GM11168 (cell line): ENCODE data around the gene AHDC1.
"Not testable (repeated sequence)": the region's sequence is repeated elsewhere in the genome, so short reads cannot be mapped to it uniquely, and the experiment has no call there.

Experiments used
- in situ Hi-C: fragments of 300-500 bp; cut with MboI; formaldehyde crosslinking; loops from one replicate; pipeline ENCODE4 v1.12.0; 2022; ENCODE audit warnings: low sequenced_read_pairs; ENCODE audit not compliant: unreplicated experiment

The AHDC1 gene

GRCh38 chr1:27555700-27556424, 48.1 kb downstream of the AHDC1 start:
- in situ Hi-C loops: no loop called here

DNA sequence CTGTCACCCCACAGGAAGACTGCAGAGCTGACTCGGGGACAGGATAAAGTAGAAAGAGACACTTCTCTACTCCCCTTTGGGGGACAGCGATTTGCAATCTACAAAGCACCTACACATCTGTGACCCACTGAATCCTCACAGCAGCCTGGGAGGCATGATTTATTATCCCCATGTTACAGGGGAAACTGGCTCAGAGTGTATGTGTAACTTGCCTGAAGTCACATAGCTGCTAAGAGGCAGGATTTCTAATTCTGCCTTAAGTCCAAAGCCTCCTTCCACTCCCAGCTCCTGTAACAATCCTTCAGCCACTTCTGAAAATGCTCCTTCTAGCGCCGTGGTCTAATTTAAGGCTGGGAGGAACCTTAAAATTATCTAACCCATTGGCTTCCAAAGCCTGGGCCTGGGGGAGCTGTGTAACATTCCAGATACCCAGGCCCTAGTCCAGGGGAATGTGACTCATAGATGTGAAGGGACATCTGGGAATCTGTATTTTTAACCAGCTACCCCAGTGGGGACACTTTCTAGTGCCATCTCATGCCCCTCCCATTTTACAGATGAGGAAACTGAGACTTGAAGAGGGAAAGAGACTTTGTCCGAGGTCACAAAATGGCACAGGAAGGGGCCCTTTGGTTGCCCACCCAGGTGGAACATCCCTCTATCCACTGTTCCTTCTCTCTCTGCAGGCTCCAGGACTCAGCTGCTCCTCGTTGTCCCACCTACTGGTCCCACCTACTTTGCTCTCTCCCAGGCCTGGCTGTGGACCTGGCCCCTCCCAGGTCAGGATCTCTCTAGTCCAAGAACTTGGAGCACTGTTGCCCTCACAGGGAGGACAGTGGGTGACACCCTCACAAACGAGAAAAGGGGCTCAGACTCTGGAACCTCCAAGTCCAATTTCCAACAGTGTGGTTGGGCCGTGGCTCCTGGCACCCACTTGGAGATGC, 48.9 kb downstream of the AHDC1 start:
- in situ Hi-C loops: no loop called here

DNA sequence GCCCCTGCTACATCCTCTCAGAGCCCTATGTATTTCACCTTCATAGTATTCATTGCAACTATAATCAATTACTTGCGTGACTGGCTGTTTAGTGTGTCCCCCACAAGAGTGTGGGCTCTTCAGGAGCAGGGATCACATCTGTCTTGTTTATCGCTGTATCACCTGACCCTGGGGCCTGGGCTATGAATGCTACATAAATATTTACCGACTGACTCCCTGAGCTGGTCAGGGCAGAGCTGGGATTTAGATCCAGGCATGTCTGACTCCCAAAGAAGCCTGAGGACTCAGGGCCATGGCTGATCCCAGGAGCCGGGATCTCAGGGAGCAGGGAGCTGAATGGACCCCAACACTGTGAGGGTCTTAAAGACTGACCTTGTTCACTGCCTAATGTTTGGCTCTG, 49.7 kb downstream of the AHDC1 start:
- in situ Hi-C loops: no loop called here

GRCh38 chr1:27553823-27554222, 50.1 kb downstream of the AHDC1 start:
- in situ Hi-C loops: not testable (repeated sequence)

DNA sequence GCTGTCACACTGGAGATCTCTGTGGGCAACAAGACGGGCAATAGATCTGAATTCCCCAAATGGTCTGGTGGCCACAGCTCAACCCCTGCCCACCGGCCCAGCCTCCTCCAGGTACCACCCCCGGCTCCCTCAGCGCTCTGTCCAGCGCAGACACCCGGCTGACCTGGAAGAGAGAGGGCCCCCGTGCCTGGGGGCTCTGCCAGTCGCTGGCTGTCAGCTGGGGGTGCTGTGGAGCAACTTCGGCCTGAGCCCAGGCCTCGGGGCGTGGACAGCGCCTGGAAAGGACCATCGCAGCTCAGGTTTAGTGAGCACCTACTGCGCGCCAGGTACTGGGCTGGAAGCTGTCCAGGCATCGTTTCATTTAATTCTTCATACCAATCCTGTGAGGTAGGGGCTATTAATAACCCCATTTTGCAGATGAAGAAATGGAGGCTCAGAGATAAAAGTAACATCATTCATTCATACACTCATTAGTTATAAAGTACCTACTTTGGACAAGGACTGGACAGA, 51.0 kb downstream of the AHDC1 start:
- in situ Hi-C loops: no loop called here

DNA sequence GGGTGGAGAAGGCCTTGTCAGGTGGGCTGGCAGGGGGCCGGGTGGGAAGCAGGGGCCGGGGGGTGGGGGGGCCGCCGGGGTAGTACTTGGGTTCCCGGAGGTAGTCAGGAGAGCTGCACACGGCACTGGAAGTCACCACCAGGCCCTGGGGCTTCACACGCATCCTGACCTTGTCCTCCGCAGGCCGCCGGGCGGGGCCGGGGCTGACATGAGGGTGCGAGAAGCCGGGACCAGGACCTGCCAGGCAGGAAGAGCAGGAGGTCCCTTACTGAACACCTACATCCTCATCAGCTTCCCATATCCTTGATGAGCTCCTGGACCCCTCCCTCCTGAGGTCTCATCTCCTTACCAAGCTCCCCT, 52.0 kb downstream of the AHDC1 start:
- in situ Hi-C loops: no loop called here

GRCh38 chr1:27551170-27551952, 52.6 kb downstream of the AHDC1 start:
- in situ Hi-C loops: no loop called here

GRCh38 chr1:27550510-27551169, 53.3 kb downstream of the AHDC1 start:
- in situ Hi-C loops: no loop called here

DNA sequence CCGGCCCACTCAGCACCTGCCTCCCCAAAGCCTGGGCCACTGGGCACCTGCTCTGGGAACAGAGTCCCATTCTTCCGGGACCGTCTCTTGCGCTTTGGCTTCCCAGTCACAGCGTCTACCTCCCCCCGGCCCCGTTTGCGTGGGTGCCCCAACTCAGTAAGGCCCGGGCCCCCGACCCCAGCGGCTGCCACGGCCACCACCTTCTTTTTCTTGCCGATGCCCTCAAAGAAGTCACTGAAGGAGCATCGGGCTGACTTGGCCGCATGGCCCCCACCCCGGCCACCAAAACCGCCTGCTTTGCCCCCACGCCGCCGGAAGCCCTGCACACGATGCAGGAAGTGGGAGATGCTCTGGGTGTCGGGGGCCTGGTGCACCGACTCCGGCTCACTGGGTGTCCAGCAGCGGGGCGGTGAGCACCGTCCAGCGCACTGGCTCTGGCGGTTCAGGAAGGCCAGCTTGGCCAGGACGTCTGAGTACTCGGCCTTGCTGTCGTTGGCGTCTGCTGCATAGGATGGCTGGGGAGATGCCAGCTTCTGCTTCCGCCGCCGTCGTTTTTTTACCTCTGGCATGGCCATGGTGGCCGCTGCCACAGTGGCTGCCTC, 54.0 kb downstream of the AHDC1 start:
- in situ Hi-C loops: no loop called here

- in situ Hi-C loops: no loop called here
Measured at GRCh38 chr1:27548858-27549719, 54.9 kb downstream of the AHDC1 start.

DNA sequence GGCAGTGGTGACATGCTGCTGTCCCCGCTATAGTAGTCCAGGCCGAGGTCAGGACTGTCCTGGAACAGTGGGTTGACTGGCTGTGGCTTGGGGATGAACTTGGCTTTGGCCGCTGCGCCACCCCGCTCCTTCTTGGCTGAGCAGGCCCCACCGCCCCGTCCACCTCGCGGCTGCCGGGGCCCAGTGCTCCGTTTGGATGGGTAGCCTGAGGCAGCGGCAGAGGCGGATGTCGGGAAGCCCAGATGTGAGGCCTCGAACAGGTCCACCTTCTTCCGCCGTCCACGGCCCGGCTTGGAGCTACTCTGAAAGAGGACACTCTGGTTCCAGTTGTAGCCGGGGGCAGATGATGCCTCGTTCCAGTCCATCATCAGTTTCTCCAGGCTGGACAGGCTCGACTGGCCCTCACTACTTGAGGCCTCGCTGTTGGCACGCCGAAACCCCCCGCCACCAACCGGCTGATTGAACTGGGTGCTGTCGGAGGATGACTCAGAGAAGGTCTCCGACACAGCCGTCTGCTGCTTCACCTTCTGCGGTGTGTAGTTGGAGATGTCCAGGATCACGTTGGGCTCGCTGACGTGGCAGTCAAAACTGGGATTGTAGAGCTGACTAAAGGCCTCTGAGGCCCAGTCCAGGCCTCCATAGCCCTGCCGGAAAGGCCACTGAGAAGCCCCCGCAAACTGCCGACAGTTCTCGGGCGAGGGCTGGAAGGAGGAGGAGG, 55.6 kb downstream of the AHDC1 start:
- in situ Hi-C loops: no loop called here

GRCh38 chr1:27547220-27548116, 56.5 kb downstream of the AHDC1 start:
- in situ Hi-C loops: no loop called here

- in situ Hi-C loops: no loop called here
Measured at GRCh38 chr1:27545876-27546275, 58.1 kb downstream of the AHDC1 start.

GRCh38 chr1:27545271-27545670, 58.7 kb downstream of the AHDC1 start:
- in situ Hi-C loops: no loop called here

GRCh38 chr1:27544834-27545233, 59.1 kb downstream of the AHDC1 start:
- in situ Hi-C loops: no loop called here

DNA sequence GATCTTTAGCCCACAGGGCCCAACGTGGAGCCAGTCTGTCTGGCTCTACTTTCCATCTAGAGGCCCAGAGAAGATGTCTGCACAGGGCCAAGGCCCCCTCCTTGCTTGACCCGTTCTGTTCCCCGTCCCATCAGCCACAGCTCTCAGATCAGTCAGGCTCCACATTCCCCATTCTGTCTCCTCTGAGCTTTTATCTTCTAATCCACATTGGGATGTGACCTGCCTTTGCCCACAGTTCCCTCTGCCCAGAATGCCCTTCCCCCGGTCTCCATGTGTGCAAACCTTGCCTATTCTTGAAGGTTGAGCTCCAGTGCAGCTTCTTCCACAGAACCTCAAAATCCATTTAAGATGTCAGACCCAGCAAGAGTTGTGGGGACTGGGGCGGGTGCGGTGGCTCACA, 60.7 kb downstream of the AHDC1 start:
- in situ Hi-C loops: no loop called here
